Suppressor macrophage treated with lipopolysaccharide for 1 hour (primary cell): ENCODE results near the gene CAPN2.

Experiments used
- DNase-seq, 3 donors: peaks; one replicate each; pipeline ENCODE4 v3.0.0-alpha.2; 2020 to 2022

CAPN2 gene

DNA sequence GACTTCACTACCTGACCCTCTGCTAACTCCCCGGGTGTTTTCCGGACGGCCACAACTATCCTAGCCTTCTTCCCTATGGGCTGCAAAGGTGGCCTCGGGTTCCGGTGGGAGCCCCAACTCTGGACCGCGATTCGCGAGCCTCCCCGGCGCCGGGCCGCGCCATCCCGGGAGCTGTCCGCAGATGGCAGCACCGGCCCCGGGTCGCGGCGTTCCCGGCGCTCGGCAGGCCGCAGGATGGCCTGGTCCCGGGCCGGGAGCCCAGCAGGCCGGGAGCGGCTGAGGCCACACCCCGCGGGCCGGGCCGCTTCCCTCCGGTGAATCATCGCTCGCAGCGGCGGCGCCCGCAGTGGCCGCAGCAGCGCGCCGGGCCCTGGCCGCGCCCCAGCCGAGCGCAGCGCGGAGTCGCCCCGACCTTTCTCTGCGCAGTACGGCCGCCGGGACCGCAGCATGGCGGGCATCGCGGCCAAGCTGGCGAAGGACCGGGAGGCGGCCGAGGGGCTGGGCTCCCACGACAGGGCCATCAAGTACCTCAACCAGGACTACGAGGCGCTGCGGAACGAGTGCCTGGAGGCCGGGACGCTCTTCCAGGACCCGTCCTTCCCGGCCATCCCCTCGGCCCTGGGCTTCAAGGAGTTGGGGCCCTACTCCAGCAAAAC is at the start of gene CAPN2:
Gene CAPN2, plus strand, starts transcription at position 346 of the 656 bp plus-strand sequence. Its CDS starts 102 bp downstream, at position 448.
- peak; percentile 91 to 97 (median 95) for DNase-seq

DNA sequence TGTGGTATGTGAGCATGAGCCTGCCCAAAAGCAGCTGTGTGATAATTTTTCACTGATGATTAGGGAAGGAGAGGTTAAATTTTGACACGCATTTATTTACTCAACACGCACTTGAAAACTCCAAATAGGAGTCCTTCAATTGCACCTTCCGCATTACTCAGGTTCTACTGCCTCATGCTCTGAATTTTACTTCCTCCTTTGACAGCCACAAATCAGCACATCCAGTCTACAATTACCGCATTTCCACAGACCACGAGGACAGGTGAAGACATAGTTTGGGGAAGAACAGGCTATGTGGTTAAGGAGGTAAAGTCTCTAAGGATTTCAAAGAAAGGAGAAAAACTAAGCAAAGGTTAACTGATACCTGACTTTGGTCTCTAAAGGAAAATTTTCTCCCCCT is 49.4 kb upstream of the CAPN2 start:
- DNase-seq, result peak in 2 of 3 donors; percentile 19 to 34

DNA sequence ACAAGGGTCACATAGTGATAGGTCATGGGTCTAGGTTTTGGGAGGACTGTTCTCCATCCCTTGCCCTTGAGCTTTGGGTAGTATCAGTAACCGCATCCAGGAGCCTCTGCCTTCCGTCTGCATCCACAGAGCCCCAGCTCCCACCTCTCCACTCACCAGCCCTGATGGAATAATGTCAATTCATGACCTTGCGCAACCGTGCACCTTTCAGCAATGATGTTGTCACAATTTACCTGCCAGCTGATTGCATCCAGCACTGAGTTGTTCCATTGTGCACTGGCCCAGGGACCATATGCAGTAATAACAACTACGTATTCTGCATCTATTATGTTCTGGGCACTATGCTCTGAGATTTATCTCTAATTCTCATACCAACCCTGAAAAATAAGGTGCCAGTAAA is 48.2 kb upstream of the CAPN2 start:
- no peak for DNase-seq

DNA sequence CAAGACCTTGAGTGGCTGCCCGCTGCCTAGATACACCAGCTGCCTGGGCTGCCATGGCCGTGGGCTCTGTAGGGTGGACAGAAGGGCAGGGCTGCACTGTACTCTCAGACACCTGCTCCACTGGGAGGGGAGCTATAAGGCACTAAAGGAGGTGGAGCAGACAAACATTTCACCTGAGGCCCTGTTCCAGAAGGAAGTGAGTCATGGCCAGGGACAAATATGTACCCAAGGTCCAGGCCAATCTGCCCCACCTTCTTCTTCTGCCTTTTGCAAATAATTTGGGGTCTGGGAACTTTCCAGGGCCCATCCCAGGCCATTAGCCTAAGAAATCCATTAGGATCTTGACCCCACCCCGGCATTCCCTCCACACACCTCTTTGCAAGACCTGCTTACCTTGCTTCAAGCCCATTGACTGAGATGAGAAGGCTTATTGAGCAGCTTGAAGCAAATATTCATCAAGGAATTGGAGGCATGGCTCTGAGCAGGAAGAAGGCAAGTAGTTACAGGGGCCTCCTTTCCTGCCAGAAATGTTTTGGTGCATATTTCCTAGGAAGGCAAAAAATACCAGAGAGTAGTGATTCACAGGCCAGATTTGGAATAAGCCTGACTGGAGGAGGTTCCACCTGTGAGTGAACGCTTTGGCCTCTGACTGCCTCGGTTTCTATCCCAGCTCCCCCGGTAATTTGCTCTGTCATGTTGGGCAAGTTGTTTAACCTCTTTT is 46.6 kb upstream of the CAPN2 start, which contains the start of gene CAPN8:
Gene CAPN8, minus strand, starts transcription at position 110 of the 721 bp plus-strand sequence. Its CDS starts 55 bp downstream, at position 55.
- DNase-seq, result no peak

DNA sequence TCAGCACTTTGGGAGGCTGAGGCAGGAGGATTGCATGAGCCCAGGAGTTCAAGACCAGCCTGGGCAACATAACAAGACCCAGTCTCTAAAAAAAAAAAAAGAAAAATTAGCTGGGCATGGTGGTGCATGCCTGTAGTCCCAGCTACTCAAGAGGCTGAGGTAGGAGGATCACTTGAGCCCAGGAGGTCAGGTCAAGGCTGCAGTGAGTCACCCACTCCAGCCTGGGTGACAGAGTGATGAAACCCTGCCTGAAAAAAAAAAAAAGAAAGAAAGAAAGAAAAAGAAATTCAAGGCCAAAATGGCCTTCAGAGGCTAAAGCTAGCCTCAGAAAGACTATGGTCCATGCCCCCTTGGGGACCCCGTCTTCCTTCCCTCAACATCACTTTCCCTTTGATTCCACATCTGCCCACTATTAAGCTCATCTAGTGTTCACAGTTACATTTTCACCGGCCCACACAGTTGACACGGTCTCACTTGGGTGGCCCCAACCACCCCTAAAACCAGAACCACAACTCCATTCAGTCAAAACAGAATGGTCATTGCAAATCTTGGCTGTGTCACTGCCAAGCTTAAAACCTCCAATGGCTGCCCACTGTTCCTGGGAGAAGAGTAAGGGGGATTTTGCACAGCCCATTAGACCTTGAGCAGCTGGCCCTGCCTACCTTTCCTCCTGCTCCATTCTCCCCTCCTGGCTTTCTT is 44.7 kb upstream of the CAPN2 start:
- peak in 2 of 3 donors; percentile 35 for DNase-seq

DNA sequence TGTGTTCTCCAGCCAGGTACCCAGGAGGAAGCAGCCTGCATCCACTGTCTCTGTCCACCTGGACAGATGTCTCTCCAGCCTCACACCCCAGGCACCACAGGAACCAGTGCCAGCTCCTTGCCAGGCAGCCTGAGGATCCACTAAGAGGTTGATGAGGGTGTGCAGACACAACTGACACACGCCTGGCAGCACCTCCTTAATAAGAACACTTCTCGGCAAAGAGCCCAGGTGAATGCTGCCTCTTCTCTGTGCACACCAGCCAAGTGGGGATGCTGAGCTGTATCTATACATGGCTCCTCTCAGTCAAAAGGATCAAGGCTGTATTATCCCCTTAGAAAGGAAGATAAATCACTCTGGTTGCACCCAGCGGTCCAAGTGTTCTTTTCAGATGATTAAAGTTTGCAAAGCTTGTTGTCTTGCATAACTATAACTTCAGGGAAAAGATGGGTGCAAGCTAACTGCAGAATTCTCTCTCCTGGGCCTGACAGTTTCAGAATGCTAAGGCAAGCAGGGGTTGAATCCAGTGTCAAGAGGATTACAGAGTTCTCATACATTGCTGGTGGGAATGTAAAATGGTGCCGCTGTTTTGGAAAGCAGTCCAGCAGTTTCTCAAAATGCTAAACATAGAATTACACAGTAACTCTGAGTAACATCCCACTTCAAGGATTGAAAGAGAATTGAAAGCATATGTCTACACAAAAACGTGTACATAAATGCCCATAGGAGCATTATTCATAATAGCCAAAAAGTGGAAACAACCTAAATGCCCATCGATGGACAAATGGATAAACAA is 43.1 kb upstream of the CAPN2 start:
- no peak for DNase-seq

DNA sequence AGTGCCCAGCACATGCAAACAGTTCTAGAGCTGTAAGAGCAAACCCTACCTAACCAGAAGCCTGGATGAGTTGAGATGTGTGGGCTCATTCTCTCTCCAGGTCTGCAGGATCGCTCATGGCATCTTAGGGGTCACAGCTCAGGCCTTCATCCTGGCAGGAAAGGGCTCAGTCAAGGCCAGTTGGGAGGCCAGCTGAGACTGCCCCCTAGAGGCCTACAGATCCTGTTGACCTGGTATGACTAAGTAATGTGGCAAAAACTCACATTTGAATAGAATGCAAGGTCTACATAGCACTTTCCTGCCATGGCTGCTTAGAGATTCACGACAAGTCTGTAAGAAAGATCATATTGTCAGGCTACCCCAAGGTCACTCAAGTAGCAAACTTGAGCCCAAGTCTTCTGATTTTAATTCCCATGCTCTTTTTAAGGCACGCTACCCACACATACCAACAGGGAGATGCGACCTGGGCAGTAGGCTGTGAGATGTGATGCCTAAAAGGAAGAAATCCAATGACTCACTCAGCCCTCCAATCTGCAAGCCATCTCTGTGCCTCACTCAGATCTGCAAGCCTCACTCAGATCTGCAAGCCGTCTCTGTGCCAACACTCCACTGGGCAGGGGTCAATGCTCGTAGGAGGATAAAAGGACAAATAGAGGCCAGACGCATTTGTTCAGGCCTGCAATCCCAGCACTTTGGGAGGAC is 41.7 kb upstream of the CAPN2 start:
- DNase-seq, result peak; percentile 32 to 62 (median 49)

DNA sequence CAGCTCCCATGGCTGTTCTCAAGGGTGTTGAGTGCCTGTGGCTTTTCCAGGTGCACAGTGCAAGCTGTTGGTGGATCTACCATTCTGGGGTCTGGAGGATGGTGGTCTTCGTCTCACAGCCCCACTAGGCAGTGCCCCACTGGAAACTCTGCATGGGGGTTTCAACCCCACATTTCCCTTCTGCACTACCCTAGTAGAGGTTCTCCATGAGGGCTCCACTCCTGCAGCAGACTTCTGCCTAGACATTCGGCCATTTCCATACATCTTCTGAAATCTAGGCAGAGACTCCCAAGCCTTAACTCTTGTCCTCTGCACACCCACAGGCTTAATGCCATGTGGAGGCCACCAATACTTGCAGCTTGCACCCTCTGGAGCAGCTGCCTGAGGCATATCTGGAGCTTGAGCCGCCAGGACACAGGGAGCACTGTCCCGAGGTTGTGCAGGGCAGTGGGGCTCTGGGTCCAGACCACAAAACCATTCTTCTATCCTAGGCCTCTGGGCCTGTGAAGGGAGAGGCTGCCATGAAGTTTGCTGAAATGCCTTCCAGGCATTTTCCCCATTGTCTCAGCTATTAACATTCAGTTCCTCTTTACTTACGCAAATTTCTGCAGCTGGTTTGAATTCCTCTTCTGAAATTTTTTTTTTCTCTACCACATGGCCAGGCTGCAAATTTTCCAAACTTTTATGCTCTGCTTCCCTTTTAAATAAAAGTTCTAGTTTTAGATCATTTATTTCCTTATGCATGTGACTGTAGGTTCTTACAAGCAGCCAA is 38.0 kb upstream of the CAPN2 start:
- DNase-seq, result peak; percentile 63 to 77 (median 76)

DNA sequence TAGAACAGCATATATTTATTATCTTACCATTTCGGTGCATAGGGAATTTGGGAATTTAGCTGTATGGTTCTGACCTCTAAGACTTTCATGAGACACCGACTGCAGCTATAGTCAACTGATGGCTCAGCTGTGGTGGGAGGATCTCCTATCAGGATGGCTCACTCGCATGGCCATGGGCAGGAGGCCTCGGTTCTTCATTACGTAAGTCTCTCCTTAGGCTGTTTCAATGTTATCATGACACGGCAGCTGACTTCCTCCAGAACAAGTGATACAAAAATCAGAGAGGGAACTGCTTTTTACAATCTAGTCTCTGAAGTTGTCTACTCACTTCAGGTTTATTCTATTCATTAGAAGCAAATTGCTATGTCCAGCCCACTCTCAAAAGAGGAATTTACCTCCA is 33.5 kb upstream of the CAPN2 start:
- peak; percentile 79 to 89 (median 86) for DNase-seq

DNA sequence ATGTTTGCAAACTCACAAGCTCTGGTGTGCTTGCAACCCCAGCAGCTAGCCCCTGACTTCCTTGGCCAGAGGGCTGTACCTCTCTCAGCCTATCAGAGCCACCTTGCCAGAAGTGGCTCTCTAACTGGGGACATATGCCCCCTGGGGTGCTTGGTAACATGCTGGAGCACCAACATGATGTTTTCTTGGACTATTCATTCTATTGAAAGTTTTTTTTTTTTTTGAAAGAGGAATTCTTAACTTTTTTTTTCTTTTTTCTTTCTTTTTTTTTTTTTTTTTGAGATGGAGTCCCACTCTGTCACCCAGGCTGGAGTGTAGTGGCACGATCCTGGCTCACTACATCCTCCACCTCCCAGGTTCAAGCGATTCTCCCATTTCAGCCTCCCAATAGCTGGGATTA is 32.2 kb upstream of the CAPN2 start:
- DNase-seq, result no peak

DNA sequence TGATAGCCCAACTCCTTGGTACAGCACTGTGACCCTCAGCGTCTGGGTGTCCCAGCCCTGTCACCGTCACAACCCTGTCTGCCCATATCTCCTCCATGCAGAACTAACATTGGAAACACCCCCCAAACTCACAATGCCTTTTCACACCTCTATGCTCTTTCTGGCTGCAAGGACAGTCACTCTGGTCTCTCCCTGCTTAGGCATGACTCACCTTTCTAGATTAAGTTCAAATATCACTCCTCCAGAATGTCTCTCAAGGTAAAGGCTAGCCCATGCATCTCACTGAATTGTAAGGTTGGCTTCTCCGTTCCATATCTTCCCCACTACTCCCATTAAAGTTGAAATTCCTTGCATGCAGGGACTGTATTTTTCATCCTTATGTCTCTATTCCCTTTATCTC is 29.8 kb upstream of the CAPN2 start:
- no peak for DNase-seq

DNA sequence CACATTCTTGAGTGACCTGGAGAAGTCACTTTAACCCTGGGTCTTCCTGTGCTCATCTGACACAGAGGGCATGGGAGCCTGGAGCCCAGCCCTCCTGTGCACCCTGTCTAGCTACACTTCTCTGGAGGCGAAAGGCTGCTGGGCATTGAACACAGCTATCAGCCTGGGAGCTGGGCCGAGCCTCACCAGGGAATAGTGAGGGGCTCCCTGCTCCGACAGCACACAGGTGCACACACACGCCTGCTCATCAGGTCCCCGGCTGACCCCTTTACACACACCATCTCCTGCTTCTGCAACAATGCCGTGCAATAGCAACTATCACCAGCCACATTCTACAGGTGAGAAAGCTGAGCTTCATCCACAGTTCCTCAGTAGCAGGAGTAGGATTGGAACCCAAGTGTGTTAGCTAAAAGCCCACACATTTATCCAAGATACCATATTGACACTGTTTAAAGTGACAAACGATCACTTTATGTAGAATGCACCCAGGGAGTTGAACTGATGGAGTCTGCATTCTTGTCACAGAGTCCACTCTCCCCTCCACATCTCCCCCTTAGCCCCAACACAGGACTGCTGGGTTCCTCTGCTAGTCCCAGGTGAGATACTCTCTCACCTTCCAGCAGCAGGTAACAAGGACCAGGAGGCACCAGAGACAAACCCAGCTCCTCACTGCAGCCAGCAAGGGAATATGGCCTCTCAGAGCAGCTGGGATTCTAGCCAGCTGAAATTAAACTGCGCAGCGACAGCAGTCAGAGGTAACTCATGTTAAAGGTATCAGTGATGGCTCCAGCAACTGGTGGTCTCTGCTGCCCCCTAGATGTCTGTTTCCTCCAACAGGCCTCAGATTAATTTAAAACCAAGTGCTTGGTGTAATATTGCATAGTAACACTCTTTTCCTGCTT is 28.5 kb upstream of the CAPN2 start:
- DNase-seq, result peak; percentile 55 to 76 (median 69)

DNA sequence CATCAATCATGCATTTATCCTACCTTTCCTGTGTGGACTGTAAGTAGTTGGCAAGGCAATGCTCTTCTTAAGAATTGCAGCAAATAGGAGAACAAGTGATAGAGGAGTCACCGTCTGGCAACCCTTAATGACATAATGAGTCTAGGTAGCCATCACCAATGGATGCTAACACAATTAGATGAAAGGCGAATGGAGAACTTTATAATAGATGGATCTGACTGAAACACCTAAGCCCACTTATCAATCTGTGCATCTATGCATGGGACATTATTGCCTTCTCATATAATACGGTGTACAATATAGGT is 27.9 kb upstream of the CAPN2 start:
- DNase-seq, result no peak

DNA sequence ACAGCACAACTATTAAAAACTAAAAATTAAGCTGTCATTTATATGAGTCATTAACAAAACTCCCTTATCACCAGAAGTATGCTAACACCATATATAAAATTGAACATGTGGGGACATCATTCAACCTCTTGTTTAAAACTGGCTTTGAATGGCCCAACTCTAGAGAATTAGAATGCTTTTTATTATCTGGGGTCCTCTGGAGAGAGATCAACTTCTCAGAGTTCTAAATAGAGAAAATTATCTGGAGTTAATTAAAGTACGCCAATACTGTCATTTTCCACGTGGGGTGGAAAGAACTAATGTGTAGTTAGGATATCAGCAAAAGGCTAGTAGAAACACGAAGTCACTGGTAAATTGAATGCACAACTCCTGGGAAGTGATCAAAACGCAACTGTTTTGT is 21.2 kb upstream of the CAPN2 start:
- no peak for DNase-seq

DNA sequence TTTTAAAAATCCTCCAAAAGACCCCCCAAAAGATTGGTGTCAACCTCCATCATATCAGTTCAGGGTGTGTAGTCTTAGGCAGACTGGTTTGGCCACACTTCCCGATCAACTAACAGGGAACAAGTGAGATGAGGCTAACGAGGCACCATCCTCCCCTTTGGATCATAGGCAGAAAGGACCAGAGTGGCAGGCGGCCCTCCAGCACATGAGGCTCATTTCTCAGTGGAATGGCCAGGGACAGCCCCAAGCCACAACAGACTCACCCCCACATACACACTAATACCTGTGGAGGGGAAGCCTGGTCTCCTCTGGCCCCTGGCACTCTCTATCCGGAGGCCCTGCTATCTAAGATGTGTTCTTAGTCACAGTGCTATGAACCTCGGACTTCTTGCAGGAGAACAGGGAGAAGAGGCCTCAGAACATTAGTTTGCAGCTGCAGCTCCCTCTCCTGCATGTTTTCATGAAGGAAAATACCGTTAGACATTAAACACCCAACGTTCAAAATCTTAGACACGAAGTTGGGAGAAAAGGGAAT is 17.3 kb upstream of the CAPN2 start:
- no peak for DNase-seq

DNA sequence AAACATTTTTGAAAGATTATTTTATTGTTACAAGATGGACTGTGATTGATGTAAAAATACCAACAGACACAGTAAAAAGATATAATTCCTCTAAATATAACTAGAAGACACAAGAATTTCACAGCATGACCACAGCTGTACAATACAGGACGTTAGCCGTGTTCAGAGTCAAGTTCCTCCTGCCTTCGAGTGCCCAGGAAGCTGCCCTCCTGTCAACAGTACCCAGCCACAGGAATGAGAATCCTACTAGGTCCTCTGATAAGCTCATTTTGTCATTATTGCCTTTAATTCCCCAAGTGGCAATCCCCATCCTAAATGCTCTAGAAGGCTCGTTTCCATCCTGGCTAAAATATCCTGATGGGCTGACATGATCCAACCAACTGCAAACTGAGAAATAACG is 16.4 kb upstream of the CAPN2 start:
- no peak for DNase-seq

DNA sequence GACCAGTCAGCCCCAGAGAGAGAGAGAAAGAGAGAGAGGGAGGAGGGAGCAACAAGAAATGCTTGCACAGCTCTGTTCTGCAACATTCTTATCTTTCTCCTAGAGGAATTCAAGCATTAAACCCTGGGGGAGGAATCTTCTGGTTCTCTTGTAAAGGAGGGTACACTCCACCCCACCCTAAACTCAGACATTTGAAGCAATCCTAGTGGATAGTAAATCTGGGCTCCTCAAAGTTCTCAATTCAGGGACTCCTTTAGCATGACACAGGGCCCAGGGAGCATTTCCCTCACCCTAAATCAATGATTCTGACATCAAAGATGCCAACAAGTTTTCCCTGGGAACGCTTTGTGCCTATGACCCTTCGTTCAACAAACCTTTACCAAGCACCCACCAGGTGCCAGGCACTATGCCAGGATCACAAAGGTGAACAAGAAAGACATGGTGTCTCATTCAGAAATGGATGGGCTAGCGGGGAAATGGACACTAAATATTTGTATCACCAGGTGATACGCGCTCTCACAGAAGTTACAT is 11.9 kb upstream of the CAPN2 start:
- DNase-seq, result no peak

DNA sequence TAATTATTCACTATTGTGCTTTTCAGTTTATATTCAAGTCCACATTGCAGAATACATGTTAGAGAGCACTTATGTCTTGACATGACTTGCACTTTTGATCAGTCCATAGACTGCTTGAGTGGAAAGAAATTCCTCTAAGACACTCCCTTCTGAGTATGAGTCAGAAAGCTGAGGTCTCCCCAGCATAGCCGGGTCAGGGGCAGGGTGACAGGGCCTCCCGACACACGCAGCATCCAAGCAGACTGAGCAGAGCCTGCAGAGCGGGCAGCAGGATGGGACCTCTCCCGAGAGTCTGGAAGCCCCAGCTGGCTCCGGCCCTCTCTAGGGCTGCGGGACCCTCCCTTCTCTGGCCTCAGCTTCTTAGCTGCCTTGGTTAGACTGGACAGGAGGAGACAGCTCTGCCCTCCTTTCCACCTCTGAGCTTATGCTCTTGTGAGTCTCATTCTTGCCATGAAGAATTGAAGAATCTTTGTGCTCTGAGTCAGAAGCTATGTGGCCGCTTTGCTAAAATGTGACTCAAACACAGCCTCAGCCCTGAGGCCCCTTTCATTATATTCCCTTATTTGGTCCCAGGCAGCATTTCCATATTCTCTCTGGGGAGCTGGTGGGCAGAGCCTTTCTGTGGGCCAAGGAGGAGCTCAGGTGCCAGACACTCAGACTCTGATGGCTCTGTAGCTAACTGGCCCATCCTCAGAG is 11.2 kb upstream of the CAPN2 start:
- DNase-seq, result peak; percentile 73 to 75 (median 74)
